HG02798 (cell line): ENCODE data around the gene C1GALT1.
"Not testable (repeated sequence)": the region's sequence is repeated elsewhere in the genome, so short reads cannot be mapped to it uniquely, and the experiment has no call there.

Experiments
- ATAC-seq: cut with Tn5 transposase; IDR thresholded peaks from one replicate; pipeline ENCODE4 v1.9.1; 2021; ENCODE audit warnings: mild to moderate bottlenecking; ENCODE audit not compliant: unreplicated experiment, poor library complexity

Gene C1GALT1

DNA sequence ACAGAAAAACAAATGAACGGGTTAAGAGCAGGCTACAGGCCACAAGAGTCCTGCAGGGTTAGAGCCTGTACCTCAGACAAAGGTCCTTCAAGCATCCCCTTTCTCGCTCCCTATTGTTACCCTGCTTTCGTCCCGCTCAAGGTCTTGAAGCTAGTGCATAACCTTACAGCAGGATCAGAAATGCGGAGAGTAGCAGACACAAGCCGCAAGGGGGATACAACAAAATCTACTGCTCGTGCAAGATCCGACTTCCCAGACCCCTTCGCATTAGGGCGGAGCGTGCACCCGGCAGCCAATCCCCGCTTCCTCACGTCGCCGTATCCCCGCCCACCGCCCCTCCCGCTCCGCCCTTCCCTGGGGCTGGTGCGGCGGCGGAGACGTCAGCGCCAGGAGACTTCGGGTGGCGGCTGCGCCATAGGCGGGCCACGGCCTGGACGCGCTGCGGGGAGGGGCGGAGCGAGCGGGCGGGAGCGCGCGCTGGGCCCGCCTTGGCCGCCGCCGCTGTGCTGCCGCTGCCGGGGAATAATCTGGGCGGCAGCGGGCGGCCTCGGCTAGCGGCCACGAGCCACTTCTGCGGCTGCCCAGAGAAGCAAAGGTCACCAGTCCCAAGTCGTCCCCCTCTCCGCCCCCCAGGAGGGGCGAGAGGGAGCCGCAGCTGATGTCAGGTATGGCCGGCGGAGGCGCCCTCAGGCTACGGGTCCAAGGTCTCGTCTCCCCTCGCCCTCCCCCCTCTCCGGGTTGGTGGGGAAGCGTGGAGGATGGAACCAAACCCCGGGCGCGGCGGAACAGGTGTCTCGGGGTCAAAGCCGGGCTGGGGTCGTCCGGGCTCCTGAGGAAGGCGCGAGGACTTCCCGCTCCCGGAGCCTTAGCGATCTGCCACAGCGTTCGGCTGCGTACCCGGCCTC, at the start of gene C1GALT1:
Gene C1GALT1, plus strand, starts transcription at position 389 of the 905 bp plus-strand sequence. CDS start 51,776 bp downstream, outside the sequence.
- peak; percentile 89 for ATAC-seq

DNA sequence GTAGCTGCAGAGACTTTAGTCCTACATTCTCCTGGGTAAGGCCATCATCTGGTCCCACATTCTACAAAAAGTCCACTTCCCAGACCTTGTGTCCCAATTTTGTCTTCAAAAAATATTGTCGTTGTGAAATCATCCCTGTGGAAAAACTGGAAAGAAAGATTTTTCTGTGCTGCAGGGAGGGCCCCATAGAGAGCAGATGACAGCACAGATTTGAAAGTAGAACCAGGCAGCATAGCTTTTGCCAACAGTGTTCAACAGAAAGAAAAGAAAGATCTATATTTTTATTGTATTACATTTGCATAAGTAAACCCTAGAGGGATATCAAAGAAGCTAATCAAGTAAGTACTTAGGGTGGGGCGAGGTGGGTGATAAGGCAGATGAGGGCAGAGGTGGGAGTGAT, 48.3 kb upstream of the C1GALT1 start:
- ATAC-seq = no peak

DNA sequence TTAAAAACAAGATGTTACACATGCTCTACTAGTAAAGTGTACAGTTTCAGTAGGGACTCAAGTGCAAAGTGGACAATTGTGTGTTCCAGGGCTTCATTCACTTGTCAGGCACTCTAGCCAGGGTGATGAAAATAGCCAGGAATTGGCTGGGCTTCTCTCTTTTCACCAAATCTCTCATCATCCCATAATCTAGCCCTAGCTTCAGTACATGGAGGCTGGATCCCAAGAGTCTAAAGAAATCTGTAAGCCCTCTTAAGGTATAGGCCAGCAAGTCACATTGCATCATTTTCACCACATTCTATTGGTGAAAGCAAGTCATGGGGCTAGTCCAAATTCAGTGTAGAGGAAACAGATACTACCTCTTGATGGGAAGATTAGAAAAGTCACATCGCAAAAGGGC, 47.3 kb upstream of the C1GALT1 start:
- ATAC-seq = no peak

DNA sequence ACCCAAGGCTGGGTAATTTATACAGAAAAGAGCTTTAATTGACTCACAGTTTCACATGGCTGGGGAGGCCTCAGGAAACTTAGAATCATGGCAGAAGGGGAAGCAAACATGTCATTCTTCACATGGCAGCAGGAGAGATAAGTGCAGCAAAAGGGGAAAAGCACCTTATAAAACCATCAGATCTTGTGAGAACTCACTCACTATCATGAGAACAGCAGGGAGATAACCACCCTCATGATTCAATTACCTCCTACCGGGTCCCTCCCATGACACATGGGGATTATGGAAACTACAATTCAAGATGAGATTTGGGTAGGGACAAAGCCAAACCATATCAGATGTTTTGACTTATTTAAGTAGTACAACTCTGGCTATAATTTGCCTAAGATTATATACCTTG, 46.4 kb upstream of the C1GALT1 start:
- ATAC-seq = not testable (repeated sequence)

DNA sequence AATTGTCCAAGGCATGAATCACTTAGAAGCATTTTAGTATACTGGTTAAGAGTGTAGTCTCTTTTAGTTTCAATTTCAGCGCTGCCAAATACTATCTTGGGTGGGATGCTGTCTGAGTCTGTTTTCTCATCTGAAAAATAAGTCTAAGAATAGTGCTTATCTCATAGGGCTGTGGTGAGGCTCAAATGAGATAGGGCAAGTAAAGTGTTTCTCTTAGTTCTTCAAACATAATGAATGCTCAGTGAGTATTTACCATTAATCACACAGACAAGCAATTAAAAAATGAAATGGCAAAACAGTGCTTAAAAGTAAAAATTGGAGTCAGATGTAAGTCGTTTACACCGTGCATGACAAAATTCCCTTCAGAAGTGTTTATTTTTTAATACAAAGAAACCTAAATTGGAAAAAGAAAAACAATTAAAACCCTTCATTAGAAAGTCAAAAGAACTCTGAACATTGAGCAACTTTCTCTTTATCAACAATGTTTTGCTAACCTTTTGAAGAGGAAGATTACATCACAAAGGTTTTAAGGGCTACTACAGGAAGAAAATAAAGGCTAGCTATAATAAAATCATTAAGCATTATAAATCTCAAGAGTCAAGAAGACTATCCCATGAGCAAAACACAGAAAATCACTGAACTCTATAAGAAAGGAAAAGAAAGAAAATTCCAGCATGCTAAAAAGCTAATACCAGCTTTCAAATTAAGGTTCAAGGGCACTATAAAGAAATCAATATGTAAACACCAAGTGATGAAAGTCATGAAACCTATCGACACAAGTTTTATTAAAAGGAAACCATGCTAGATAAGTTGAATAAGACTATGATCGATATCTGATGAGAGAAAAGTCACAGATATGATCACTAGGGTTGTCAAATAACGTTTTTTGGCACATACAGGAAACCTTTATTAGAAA, 45.6 kb upstream of the C1GALT1 start:
- ATAC-seq = no peak

DNA sequence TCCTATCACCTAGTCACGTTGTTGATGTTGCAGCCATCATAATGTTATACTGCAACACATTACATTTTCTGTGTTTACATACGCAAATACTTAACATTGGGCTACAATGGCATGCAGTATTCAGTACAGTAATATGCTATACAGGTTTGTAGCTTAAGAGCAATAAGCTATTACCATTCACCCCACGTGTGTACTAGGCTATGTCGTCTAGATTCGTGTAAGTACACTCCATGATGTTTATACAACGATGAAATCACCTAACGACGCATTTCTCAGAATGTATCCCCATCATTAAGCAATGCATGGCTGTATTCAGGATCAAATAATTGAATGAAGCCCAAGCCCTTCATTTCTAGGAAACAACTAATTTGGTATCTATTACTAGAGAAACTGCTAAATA, 43.4 kb upstream of the C1GALT1 start:
- no peak for ATAC-seq

DNA sequence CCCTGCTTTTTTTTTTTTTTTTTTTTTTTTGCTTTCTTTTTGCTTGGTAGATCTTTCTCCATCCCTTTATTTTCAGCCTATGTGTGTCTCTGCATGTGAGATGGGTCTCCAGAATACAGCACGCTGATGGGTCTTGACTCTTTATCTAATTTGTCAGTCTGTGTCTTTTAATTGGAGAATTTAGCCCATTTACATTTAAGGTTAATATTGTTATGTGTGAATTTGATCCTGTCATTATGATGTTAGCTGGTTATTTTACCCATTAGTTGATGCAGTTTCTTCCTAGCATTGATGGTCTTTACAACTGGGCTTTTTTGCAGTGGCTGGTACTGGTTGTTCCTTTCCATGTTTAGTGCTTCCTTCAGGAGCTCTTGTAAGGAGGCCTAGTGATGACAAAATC, 38.9 kb upstream of the C1GALT1 start:
- not testable (repeated sequence) for ATAC-seq

DNA sequence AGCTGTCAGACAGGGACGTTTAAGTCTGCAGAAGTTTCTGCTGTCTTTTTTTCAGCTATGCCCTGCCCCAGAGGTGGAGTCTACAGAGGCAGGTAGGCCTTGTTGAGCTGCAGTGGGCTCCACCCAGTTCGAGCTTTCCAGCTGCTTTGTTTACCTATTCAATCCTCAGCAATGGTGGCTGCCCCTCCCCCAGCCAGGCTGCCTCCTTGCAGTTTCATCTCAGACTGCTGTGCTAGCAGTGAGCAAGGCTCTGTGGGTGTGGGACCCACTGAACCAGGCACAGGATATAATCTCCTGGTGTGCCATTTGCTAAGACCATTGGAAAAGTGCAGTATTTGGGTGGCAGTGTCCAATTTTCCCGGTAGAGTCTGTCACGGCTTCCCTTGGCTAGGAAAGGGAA, 37.2 kb upstream of the C1GALT1 start:
- not testable (repeated sequence) for ATAC-seq

DNA sequence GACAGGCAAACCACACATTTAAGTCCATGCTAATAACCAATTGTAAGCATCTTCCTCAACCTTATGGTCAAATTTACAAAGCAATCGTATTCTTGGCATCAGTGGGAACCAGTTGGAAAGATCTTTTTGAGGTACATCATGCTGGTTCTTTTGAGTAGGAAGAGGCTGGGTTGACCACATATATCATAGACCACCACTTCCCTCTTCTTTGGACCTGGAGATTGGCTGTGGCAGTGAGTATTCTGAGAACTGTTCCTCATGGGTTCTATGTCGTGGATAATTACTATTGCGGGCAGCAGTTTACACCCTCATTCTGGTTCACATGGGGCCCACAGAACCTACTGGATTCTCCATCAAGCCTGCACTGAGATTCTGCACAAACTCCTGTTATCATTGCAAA, 35.5 kb upstream of the C1GALT1 start:
- ATAC-seq = no peak

DNA sequence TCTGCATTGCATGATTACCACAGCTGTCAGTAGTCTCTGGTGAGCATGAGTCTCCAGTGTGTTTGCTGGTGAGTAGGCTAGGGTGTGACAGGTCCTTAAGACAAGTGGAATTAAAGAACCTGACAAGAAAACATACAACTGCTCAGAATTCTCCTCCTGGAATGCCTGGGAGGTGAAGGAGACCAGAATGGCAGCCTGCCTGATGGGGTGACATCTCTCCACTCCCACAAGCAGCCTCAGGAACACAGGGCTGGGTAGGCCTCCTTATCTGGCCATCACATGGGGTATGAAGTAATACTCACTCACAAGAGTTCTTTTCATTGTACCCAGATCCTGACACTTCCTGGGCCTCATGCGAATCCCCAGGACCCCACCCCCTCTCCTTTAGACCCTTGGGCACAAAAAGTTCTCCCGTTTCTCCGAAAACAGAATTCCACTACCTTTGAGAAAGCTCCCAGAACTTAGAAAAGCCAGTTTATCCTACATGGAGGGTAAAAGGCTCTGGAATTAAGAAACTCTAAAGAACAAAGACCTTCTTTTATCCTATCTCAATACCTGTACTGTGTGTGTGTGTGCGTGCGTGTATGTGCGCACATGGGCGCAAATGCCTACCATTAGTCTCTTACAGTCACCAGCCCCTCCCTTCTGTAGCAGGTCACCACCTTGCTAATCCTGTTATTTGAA, 33.4 kb upstream of the C1GALT1 start:
- ATAC-seq = no peak

DNA sequence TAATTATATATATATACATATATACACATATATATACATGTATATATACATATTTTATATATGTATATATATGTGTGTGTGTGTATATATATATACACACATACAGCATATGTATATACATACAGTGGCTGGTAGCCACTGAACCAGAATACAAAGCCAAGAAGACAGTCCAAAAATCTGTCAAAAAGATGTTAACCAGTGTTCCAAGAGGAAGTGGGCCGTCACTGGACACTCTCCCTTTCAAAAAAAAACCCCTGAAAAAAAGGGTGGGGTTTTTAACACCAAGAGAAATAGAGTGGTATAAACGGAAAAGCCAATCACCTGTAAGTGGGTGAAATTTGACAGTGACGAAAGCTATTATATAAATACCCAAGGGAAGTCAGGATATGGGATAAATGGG, 31.1 kb upstream of the C1GALT1 start:
- ATAC-seq = no peak

DNA sequence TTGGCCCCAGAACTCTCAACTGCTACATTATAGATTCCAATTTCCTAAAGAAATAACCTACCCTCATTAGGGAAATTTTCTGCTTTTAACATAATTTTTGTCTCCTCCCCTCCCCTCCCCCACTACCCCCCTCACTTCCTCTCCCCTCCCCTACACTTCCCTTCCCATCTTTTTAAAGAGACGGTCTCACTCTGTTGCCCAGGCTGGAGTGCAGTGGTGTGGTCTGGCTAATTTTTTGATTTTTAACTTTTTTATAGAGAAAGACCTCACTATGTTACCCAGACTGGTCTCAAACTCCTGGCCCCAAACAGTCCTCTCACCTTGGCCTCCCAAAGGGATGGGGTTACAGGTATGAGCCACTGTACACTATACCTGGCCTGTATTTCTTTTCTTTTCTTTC, 30.5 kb upstream of the C1GALT1 start:
- ATAC-seq = no peak

DNA sequence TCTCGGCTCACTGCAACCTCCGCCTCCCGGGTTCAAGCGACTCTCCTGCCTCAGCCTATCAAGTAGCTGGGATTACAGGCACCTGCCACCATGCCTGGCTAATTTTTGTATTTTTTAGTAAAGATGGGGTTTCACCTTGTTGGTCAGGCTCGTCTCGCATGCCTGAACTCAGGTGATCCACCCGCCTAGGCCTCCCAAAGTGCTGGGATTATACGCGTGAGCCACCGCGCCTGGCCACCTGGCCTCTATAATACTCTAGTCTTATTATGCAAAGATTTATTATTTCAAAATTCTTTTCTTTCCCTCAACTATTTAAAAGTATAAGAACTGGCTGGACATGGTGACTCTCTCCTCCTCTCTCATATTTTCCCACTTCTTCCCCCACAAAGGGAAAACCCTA, 30.0 kb upstream of the C1GALT1 start:
- no peak for ATAC-seq

DNA sequence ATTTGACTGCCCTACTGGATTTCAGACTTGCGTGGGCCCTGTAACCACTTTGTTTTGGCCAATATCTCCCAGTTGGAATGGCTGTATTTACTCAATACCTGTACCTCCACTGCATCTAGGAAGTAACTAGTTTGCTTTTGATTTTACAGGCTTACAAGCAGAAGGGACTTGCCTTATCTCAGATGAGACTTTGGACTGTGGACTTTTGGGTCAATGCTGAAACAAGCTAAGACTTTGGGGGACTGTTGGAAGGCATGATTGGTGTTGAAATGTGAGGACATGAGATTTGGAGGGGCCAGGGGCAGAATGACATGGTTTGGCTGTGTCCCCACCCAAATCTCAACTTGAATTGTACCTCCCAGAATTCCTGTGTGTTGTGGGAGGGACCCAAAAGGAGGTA, 28.0 kb upstream of the C1GALT1 start:
- ATAC-seq = not testable (repeated sequence)

DNA sequence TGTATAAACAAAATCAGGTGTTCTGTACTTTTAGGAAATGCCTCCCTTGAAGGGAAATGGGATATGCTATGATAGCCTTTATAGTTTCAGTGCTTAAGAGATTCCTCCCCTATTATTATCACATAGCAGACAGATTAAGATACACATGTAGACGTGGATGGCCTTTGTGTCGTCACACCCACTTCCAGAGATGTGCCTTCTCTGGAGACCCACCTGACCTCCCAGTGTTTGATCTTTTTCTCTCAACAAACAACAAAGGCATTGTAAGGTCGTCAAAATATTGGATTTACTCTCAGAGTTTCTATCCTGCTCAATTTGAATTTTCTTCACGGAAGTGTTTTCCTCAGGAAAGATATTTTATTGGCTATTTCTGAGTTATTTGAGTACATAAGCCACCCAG, 25.7 kb upstream of the C1GALT1 start:
- ATAC-seq = no peak

DNA sequence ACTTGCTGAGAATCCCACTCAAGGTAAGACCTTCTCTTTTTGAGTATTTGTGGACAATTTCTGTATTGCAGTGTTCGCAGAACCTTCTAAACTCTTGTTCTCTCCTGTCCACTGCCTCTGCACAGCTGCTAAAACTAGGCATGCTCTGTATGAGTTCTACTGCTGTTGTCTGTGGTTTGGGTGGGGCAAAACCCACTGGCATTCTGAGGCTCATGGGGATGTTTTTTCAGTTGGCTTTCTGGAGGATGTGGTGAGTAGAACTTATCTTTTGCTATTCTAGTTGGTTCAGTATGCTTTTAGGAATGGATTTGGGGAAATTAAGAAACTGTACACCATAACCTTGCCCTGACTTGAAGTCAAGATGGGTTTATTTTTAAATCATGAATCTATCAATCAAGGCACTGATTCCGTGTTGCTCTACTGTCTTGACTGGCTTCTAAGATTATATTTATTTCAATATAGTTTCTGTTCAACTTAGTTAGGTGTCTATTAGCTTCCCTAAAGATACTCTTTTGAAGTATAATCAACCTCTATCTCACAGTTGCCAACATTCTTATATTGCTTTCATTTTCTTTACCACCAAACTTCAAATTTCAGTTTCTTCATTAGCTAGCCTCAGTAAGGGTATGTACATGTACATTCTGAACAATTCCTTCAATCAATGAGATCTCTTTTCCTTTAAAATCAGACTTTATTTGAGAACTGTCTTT, 25.0 kb upstream of the C1GALT1 start:
- peak; percentile 90 for ATAC-seq

DNA sequence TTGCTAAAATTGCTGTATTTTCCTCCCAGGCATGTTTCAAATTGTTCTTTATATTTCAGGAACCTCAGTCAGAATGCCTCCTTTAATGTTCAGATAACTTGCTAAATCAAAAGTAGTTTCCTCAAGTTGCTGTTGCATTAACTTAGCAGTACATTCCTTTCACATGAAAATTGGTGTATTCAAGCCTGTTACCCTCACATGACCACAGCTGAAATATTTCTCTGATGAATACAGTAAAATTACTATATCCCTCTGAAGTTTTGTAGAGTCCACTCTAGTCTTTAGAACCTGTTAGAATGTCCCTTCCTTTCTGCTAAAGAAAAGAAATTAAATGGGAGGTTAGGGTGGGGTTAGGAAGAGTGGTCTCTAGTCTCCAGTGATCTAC, 24.5 kb upstream of the C1GALT1 start:
- no peak for ATAC-seq

DNA sequence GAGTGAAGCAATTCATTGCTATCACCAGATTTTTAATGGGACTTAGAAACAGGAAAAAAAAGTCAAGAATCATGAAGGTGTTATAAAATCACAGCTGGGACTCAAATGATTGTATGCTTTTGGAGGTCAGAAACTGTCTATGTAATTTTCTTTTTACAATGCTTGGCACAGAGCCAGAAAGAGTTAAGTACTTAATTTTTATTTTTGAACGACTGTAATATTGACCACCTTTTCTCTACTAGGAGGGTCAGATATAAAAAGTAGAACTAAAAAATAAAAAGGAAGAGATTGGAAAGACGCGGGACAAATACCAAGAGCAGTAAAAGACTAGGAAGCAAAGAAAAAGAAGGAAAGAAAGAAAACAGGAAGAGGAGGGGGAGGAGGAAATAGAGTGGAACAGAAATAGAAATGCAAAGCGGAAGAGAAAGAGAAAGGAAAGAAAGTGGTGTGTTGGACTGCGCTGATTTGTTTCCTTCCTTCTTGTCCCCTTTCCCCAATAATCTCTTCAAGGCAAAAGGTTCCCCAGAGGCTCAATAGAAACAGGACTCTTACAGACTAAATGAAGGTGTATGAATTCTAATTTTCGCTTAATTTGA, 23.2 kb upstream of the C1GALT1 start:
- no peak for ATAC-seq

DNA sequence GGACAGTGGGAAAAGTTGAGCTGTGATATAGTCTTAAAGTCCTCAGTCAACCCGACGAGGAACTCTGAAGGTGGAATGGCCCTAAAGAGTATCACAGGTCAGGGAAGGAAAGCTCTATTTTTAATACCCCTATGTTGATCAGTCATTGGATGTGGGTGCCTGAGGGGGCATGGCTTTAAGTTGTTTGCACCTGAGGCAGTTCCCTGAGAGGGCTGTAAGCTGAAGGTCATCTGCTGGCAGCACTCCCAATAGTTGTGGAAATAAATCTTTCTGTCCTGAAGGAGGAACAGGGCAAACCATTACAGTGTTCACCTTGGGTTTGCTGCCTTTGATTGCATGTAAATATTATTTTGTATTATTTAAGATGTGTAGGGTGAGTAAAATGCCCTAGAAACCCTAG, 17.8 kb upstream of the C1GALT1 start:
- ATAC-seq = no peak

DNA sequence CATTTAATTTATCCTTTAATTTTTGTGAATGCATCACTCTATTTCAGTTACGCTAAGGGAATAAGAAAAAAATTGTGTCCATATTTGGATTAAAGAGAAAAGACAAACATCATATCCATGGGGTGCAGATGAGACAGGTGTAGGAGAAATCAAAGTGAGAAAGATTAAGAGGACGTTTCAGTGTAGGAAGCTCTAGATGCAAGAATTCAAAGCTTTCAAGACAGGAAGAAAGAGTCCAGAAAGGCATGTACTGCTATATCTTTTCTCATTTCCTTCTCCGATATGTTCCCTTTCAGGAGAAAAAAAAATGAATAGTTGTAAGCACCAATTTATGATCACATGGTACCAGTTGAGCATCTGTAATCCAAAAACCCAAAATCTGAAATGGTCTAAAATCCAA, 17.0 kb upstream of the C1GALT1 start:
- ATAC-seq = no peak
